NCI-H510A treated with DMSO at 0.1 percent for 48 hours (cell line): ENCODE results near the gene PIP5K1B.

Experiments
- DNase-seq: peaks from one replicate; lab custom pipeline; 2025; lab: John Stamatoyannopoulos, UW

Gene PIP5K1B

DNA sequence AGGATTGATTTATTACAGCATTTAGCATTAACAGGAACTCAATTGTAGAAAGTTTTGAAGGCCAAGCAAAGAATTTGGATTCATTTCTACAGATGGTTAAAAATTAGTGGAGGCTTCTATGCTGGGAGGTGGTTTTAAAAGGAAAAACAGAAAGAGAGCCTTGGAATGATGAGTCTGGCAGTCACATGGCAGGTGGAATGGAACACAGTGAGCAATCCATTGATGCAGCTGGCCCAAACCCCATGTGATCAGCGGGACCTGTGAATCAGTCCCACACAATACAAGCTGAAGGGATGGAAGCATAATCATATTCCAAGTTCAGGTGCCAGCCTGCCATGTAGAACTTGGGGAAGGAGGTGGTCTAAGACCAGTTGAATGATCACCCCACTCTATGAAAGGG is 147.9 kb downstream of the PIP5K1B start:
- DNase-seq: no peak

DNA sequence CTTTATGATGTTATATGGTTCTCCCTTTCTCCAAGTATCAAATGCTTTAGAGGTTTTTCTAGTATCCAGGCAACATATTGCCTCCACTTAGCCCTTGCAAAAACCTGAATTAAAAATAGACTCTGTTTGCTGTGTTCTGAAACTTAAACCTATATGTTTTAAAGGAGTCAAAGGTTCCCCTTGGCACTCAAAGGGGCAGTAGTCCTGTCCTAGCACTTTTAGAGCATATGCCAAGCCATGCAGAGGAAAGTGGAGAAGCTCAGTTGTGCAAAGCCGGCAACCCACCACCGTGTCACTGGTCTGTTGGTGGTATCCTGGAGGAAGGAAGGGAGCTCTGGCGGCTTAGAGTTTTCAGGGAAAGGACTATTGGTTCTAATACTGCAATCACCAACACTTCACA is 154.3 kb downstream of the PIP5K1B start:
- no peak for DNase-seq

DNA sequence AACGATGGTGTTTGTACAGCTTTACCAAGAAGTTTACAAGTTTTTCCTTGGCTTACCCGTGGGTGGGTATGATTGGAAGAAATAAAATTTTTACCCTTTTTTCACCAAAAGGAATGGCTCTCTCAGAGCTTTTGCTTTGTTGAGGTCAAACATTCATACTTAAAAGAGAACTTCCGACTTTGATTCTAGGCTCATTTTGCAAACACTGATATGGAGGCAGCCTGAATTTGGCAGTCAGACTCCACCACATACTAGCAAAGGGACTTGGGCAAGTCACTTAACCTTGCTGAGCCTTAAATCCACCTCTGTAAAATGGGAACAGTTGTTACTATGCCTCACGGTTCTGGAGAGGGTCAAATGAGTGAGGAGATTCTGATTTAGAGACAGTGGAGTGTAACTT is 155.4 kb downstream of the PIP5K1B start:
- no peak for DNase-seq

DNA sequence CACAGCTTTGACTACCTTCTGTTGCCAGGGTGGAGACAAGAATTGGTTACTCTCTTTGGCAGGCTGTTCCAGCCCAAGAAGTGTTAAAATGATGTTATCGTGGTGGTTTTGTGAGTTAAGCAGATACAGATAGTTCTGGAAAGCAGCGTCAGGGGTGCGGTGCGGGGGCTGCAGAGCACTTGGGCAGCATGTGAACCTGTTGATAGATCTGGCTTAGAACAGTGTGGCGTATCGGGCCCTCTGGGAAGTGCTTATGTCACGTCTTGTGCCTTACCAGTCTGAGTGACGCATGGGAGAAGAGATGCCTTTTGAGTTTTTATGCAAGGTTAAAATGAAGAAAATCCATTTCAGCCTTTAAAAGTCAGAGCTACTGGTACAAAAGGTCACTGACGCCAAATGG is 156.4 kb downstream of the PIP5K1B start:
- DNase-seq: no peak

DNA sequence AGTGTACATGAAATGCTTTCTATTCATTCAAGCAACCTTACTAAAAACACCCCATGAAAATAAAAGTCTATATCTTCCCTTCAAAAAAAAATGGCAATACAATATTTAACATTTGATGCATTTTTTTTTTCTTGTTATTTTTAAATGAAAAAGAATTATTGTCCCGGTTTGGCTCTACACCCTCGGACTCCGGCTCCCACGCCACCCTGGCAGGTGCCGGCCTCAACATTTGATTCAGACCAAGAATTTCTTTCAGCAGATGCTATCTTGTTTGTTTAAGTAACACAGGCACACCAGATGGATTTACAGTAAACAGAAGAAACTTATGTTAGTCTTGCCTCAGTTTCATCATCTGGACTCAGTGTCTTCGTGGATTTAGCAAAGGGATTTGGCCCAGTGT is 162.0 kb downstream of the PIP5K1B start:
- no peak for DNase-seq

DNA sequence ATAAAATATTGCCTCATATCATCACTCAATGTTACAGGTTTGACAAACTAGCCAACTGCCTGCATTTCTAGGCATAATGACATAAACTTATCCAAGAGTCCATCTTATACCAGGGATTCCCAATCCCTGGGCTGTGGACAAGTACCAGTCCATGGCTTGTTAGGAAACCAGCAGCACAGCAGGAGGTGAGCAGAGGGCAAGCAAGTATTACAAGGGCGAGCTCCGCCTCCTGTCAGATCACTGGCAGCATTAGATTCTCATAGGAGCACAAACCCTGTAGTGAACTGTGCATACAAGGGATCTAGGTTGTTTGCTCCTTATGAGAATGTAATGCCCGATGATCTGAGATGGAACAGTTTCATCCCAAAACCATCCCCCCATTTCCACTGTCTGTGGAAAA is 164.0 kb downstream of the PIP5K1B start:
- DNase-seq: no peak

DNA sequence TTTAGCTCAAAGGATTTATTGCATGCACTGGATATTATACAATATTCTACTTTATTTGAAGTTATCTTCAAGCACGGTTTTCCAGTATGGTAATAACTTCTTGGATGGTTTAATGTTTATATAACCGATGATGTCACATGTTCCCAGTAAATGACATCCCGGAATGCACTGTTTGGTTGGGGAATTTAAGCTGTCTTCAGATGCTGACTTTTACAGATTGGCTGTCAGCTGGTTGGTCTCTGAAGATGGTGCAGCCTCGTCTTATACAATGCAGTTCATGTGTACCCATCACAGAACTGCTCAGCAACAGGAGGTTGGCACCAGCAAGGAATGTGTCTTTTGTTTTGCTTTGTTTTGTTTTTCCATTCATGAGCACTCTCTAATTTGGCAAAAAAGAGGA is 165.0 kb downstream of the PIP5K1B start:
- no peak for DNase-seq

DNA sequence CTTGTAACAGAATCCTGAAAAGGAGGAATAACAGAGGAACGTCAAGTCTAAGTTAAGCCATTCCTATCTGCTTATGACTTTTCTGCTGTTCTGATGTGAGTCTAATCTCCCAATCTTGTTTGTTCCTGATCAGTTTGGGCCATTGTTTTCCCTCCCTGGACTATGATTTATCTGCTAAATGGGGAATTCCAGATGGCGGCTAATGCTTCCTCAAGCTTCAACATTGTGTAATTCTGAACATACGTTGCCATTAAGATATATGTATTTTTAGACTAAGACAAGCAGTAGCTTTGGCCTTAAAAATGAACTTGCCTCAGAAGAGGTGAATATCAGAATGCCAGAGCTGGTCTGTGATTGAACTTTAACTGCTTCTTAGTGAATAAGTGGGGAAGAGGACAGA is 166.2 kb downstream of the PIP5K1B start:
- no peak for DNase-seq

DNA sequence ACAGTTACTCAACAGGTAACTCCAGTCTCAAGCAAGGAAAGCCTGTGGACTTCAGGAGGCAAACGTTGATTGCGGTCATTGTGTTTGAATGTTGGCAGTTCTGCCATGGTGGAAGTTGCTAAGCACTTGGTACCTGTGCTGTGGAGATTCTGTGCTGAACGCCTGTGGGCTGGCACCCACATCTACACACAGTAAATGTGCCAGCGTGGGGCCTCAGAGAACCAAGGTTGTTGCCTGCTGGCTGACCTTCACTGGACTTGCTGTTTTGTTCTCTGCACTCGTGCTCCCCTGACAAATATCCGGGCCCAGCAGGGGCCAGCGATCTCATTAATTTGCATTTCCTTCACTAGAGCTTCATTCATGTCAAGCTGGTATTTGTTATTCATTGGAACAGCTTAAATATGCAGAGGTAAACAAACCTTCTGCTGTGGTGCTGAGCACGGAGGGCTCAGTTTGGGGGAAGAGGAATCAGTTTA is 167.0 kb downstream of the PIP5K1B start:
- DNase-seq: no peak

DNA sequence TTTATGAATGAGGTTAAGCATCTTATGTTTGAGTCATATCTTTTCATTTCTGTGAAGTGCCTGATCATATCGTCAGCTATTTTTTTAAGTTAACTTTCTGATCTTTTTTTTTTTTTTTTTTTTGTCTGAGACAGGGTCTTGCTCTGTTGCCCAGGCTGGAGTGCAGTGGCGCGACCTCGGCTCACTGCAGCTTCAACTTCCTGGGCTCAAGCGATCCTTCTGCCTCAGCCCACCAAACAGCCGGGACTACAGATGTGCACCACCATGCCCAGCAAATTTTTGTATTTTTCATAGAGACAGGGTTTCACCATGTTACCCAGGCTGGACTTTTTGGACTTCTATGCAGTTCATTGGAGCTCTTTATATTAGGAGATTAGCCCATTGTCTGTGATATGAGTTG is 168.1 kb downstream of the PIP5K1B start:
- DNase-seq: no peak

DNA sequence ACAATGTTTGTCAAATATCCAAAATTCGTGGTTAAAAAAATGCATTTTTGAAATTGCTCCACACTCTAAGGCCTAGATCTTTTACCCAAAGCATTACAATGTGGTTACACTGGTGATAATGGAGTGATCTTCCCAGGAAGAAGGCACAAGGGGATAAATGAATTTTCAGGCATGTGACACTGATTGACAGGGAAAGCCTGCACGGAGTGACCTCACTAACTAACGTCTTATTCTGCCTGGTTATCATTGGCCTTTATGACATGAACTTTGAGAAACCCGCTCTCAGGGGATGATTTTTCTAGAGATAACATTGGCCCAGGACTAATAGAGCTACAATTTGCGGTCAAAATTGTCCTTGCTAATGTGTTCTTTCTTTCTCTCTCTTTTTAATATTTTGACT is 171.2 kb downstream of the PIP5K1B start:
- no peak for DNase-seq

DNA sequence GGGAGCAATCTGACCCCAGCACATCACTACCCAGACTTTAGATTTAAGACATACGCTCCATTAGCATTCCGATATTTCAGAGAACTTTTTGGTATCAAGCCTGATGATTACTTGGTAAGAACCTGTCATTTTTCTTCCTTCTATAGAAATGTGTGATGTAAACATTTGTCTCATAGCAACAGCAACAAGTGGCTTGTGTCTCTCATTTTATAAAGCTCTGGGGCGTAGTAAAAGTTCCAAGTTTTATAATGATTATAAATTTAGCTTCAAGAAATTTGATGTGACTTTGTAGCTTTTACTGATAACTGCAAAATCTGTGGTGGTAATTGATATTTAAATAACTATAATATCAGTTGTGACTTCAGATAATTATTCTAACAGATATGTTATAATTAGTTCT is 171.6 kb downstream of the PIP5K1B start:
- DNase-seq: no peak

DNA sequence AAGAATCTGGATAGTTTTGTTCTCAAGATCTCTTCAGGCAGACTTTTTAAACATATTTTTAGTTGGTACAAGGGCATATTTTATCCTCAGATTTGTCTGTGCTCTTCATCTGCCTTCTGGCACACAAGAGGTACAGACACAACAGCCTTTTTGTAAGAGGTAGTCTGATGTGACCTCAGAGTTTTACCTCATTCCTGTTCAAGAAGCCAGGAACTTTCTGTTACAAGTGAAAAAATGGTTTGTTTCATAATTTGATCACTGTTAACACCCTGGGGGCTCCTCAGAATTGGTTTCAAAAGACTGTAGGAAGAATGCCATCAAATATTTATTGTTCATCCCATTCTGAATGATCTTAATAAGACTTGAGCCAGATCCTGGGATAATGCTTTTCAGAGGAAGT is 172.2 kb downstream of the PIP5K1B start:
- DNase-seq: no peak

DNA sequence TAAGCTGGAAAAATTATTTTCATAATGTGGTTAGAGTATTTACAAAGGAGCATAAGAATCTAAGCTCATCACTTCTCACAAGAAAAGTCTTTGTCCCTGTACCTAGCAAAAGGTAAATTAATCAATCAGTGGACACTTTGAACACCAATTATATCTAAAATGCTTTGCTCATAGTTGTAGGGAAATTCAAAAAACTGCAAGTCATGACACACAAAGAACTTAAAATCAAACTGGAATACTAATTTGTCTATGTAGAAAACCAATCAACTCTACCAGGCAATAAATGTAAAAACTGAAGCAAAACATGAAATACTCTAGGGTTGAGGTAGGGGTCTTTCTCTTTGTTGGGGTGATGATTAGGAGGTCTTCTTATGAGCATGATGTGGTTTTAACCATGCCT is 173.4 kb downstream of the PIP5K1B start:
- DNase-seq: no peak

DNA sequence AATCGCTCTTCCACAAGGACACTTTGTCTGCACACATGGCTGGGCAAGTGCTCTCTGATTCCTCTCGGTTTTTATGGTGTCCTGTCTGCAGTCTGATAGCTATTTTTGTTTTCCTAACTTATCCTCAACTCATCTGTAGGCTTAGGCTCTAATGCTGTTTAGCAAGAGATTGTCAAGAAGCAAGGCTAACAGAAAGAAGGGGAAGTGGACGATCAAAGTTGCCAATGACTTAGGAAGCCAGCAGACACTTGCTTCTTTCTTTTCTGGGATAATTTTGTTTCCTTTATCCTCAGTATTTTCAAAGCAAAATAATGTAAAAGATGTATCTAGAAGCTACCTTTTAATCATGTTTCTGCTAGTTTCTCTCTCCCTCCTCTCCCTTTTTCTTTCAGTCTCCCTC is 178.2 kb downstream of the PIP5K1B start:
- no peak for DNase-seq

DNA sequence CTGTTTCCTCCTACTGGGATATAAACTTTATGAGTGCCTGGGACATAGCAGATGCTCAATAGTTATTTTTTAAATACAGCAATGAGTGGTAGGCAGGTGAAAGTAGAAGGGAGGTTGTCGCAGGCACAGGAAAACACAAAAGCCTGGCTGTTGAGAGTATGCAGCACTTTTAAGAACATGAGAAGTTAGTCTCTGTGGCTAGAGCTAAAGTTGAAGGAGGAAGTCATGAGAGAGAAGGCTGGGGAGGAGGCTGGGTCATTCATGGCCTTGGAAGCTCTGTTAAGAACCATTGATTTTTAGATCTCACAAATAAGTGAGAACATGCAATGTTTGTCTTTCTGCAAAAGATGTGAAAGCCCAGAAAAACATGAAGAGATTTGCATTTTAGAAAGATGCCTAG is 182.2 kb downstream of the PIP5K1B start:
- DNase-seq: no peak

DNA sequence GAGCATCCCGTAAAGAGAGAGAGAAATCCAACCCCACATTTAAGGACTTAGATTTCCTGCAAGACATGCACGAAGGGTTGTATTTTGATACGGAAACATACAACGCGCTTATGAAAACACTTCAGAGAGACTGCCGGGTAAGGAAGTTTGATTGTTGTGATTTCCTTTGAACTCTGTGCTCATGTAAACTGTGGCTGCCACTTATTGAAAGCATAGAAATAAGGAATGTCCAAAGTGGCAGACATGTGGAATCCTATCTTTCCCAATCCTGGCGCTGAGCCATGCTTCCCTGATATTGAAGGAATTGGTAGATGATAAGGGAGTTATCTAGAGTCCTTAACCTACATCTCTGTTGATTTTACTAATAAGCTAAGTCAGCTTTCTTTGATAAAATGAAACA is 189.5 kb downstream of the PIP5K1B start:
- no peak for DNase-seq

DNA sequence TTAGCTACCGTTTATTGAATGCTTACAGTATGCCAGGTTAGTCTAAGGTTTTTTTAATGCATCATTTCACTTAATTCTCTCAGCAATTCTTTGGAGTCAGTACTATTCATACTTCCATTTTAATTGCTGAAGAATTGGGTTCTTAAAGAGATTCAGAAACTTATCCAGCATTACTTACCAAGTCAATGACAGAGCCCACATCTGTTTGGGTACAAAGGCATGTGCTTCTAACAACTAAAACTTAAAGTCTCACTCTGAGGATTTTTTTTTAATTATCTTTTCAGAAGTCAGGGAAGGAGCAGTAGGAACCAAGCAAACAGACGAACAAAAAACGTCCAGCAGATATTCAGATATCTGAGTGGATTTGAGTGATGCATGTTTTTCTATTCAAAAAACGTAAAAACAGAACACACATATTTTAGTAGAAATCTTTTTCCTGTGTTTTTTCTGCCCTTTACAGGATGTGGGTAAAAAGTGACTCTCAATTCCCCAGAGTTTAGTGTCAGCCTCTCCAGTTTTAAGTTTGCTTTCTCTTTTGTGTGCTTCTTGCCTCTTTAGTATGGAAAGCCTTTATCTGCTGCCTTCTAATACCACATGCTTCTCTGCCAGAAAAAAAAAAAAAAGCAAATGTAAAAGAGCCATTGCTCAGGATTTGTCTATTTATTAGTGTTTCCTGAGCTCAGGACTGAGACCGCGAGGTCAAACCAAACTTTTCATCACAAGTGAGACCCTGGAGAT is 190.9 kb downstream of the PIP5K1B start:
- DNase-seq: no peak

DNA sequence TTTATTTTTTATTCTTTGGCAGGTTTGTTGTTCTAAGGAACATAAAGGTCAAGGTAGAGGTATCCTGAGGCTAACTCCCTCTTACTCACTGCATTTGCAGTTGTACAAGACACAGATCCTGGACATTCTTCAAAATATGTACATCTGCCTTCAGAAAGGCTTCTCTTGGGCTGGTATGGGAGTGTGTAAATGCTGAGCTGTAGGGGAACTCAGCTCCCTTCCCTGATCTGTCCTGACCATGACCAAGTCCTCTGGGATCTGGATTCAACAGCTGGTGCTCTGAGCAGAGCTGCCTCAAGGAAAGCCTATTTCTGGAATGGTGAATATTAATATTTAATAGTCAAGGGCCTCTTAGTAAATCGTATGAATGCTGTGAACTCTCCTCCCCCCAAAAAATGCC is 191.4 kb downstream of the PIP5K1B start:
- no peak for DNase-seq

DNA sequence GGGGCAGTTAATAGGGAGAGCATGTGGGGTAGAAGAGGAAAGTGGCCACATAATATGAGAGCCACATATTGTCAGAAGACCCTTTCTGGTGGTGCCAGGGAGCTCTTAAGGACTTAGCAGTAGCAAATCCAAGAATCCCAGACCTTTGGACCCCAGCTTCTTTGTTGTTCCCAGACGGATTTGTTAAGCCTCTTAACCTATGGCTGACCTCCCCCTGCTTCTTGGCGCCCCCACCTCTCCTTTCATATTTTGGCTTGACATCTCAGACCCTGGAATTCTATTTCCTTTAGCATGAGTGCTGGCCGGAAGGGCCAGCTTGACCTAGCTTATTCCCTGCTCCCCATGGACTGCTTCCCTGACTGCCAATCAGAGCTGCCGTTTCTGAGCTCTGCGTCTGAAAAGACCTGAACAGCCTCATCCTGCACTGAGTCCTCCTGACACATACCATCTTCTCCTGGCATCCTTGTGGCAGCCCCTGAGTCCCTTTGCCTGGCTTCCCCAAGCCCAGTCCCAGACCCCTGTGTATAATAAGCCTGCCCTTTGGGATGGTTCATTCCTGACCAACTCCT is 192.6 kb downstream of the PIP5K1B start:
- DNase-seq: no peak

DNA sequence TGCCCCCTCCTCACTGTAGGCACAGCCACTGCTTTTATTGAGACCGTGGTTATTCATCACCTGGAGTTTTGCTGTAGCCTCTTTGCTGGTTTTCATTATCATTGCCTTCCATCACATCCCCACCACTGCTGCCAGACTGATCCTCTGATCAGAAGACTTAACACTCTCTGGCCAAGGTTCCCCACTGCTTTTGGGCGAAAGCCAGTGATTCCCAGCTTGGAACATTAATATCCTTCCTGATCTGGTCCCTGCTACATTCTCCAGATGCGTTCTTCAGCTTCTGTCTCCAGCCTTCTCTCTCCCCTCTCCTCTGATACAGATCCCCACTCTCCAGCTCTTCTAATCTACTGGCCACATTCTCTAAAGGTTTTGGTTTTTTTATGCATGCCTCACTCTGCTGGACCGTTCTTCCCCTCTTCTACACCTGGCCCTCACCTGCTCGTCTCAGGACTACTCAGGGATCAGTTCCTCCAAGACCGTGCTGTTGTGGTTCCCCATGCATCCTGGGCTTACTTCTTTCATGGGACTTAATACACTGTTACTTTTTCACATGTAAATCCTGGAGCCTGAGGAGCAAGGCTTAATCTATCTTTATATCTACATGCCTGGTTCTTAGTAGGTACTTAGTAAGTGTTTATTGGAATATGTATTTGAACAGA is 193.9 kb downstream of the PIP5K1B start:
- no peak for DNase-seq

DNA sequence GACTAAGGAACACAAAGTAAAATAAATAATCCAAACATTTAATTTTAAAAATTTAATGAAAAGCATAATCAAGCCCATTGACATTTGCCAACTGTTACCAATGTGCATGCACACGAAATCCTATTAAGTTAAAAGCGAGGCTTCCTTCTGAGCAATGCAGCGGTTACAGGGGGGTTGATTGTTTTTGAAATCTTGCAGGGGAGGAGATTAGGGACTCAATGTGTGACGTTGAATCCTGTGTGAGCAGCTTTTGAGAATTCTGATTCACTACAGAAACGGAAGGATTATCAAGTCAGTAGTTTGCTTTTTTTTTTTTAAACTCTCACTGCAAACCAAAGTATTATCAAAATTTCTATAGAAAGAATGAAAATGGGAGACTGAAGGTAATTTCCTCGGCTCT is 199.4 kb downstream of the PIP5K1B start:
- DNase-seq: no peak

DNA sequence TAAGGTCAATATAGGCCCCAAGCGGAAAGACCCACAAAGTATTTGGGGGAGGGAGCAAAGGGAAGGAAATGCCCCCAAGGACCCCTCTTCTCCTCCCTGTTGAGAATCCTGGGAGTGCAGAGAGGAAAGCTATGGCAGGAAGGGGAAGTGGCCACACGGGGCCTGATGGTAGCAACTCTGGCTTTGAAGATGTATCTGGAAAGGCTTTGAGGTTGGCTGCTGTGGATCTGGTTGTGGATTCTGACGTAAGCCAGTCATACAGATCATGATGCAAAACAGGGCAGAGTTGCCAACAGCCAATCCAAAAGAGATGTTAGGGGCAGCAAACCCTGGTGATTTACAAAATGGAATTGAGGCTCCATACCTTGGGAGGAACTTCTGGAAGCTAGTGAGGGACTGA is 200.1 kb downstream of the PIP5K1B start:
- DNase-seq: no peak

DNA sequence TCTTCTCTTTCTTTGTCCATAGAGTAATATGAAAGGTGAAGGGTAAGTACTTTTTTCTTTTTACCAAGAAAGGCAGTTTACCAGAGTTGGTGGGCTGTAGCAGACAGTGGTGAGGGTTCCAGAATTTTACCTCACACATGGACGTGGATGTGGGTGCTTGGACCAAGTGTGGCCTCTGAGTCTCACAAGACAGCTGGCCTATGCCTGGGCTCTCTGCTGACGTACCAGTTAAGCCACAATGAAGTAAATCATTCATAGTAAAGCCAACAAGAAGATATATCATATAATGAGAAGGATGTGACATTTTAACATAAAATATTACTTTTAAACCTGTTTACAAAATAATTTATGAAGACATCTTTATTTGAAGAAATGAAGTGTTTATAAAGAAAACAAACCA is 202.9 kb downstream of the PIP5K1B start:
- DNase-seq: no peak
